GM23338 (cell line): ENCODE results near the gene ZNF512. TPM values are rescaled to one million over a fixed set of nuclear protein-coding genes. Genes with fewer than 3 reads are reported as not detected.

Experiments used
- ATAC-seq: fragments of 200-7000 bp; cut with Tn5 transposase; 3 replicates; pipeline ENCODE4 v1.9.1; 2020
- DNase-seq: peaks from one replicate; pipeline ENCODE4 v3.0.0-alpha.2; 2015; ENCODE audit warnings: low spot score
- H2AFZ ChIP-seq: fragments of 200-600 bp; sonication (generic); 2 replicates; pipeline ENCODE4 v1.8.0; 2016; ENCODE audit warnings: antibody characterized with exemption, mild to moderate bottlenecking, moderate library complexity
- H3F3A ChIP-seq: fragments of 200-600 bp; sonication (generic); replicated peaks from 2 replicates; pipeline ENCODE4 v1.8.0; 2017; ENCODE audit warnings: antibody characterized with exemption, mixed run types, low read depth
- H3K27ac ChIP-seq: fragments of 200-600 bp; sonication (generic); 2 replicates; pipeline ENCODE4 v1.6.1; 2016; ENCODE audit warnings: low read depth
- H3K27me3 ChIP-seq: fragments of 200-600 bp; sonication (generic); 2 replicates; pipeline ENCODE4 v1.8.0; 2016; ENCODE audit warnings: mild to moderate bottlenecking, mixed run types, moderate library complexity; ENCODE audit not compliant: insufficient read depth
- H3K36me3 ChIP-seq: fragments of 200-600 bp; sonication (generic); 2 replicates; pipeline ENCODE4 v1.8.0; 2016; ENCODE audit warnings: mild to moderate bottlenecking; ENCODE audit not compliant: insufficient read depth
- H3K4me1 ChIP-seq: fragments of 200-600 bp; sonication (generic); 2 replicates; pipeline ENCODE4 v1.8.0; 2016; ENCODE audit warnings: mild to moderate bottlenecking, moderate library complexity; ENCODE audit not compliant: insufficient read depth
- H3K4me2 ChIP-seq: fragments of 200-600 bp; sonication (generic); 2 replicates; pipeline ENCODE4 v1.7.1; 2017; ENCODE audit warnings: mixed run types
- H3K4me3 ChIP-seq: fragments of 200-600 bp; sonication (generic); 2 replicates; pipeline ENCODE4 v1.6.1; 2016; ENCODE audit warnings: mixed run types
- H3K79me2 ChIP-seq: fragments of 200-600 bp; sonication (generic); replicated peaks from 2 replicates; pipeline ENCODE4 v1.8.0; 2017; ENCODE audit warnings: mild to moderate bottlenecking; ENCODE audit not compliant: insufficient read depth
- H3K9me2 ChIP-seq: fragments of 200-600 bp; sonication (generic); 2 replicates; pipeline ENCODE4 v1.8.0; 2017; ENCODE audit not compliant: insufficient read depth
- H4K20me1 ChIP-seq: fragments of 200-600 bp; sonication (generic); replicated peaks from 2 replicates; pipeline ENCODE4 v1.8.0; 2017; ENCODE audit warnings: mild to moderate bottlenecking; ENCODE audit not compliant: insufficient read depth
- H3K27ac Mint-ChIP-seq: 2 replicates; pipeline ENCODE4 v1.8.0; 2020; ENCODE audit warnings: inconsistent platforms, mild to moderate bottlenecking, moderate library complexity, mixed read lengths
- H3K27me3 Mint-ChIP-seq: 3 replicates; pipeline ENCODE4 v1.8.0; 2022; ENCODE audit warnings: low read depth, mild to moderate bottlenecking, moderate library complexity, mixed read lengths, inconsistent platforms; ENCODE audit not compliant: insufficient read depth, poor library complexity
- H3K36me3 Mint-ChIP-seq: 3 replicates; pipeline ENCODE4 v1.8.0; 2021; ENCODE audit warnings: low read depth, mild to moderate bottlenecking, inconsistent platforms, moderate library complexity, mixed read lengths
- H3K4me1 Mint-ChIP-seq: 3 replicates; pipeline ENCODE4 v1.8.0; 2020; ENCODE audit warnings: mild to moderate bottlenecking, inconsistent platforms, mixed read lengths
- H3K4me3 Mint-ChIP-seq: 3 replicates; pipeline ENCODE4 v1.8.0; 2021; ENCODE audit warnings: moderate library complexity, mild to moderate bottlenecking, inconsistent platforms, mixed read lengths
- H3K9me3 Mint-ChIP-seq: 3 replicates; pipeline ENCODE4 v1.8.0; 2020; ENCODE audit warnings: moderate library complexity, mild to moderate bottlenecking, inconsistent platforms, mixed read lengths
- CREB1 ChIP-seq: fragments of 250-450 bp; sonication (Bioruptor Pico); IDR thresholded peaks from 2 replicates; pipeline ENCODE4 v1.5.0; 2020; ENCODE audit warnings: low read depth, mild to moderate bottlenecking, moderate library complexity
- EZH2 ChIP-seq: fragments of 200-600 bp; sonication (generic); IDR thresholded peaks from one replicate; pipeline ENCODE4 v1.8.0; 2017; ENCODE audit warnings: antibody characterized with exemption, mild to moderate bottlenecking, low read depth; ENCODE audit not compliant: unreplicated experiment
- EZH2phosphoT487 ChIP-seq: fragments of 200-600 bp; sonication (generic); IDR thresholded peaks from one replicate; pipeline ENCODE4 v1.8.1; 2018; ENCODE audit warnings: antibody characterized with exemption; ENCODE audit not compliant: unreplicated experiment
- JUNB ChIP-seq: IDR thresholded peaks from one replicate; pipeline ENCODE4 v1.6.1; 2016; ENCODE audit warnings: antibody characterized with exemption; ENCODE audit not compliant: unreplicated experiment
- NANOG ChIP-seq: IDR thresholded peaks from 2 replicates; pipeline ENCODE4 v1.6.1; 2016; ENCODE audit warnings: antibody characterized with exemption, borderline replicate concordance
- POLR2AphosphoS5 ChIP-seq: IDR thresholded peaks from 2 replicates; pipeline ENCODE4 v1.6.1; 2016; ENCODE audit warnings: antibody characterized with exemption, low read depth
- STAT1 ChIP-seq: IDR thresholded peaks from one replicate; pipeline ENCODE4 v1.6.1; 2016; ENCODE audit warnings: antibody characterized with exemption; ENCODE audit not compliant: unreplicated experiment
- ZNF114 ChIP-seq: fragments of 250-450 bp; sonication (Bioruptor Pico); IDR thresholded peaks from 2 replicates; pipeline ENCODE4 v1.5.0; 2020; ENCODE audit warnings: mild to moderate bottlenecking, moderate library complexity
- ZNF331 ChIP-seq: fragments of 250-450 bp; sonication (Bioruptor Pico); IDR thresholded peaks from 2 replicates; pipeline ENCODE4 v1.5.0; 2020; ENCODE audit warnings: low read depth, mild to moderate bottlenecking, moderate library complexity
- polyA plus RNA-seq: library from polyadenylated mRNA; unstranded; fragments of >200 nt; fragmentation: Nextera tagmentation; extraction: Ambion mirVana; gene quantifications from 2 replicates; pipeline ENCODE4 v1.2.1, GENCODE V29; 2016
- total RNA-seq: library from RNA; depleted of rRNA; stranded (reverse); fragments of >200 nt; shearing (Covaris generic); gene quantifications from 2 replicates; pipeline ENCODE4 v1.2.3, GENCODE V29; 2014
- TF ChIP-seq, protein P1 (sequence below): fragments of 250-450 bp; sonication (Bioruptor Pico); IDR thresholded peaks from 2 replicates; pipeline ENCODE4 v1.5.0; 2020; ENCODE audit warnings: mild to moderate bottlenecking, moderate library complexity
- TF ChIP-seq, protein P2 (sequence below): IDR thresholded peaks from one replicate; pipeline ENCODE4 v1.6.1; 2018; ENCODE audit warnings: antibody characterized with exemption; ENCODE audit not compliant: unreplicated experiment
- TF ChIP-seq, protein P3 (sequence below): IDR thresholded peaks from 2 replicates; pipeline ENCODE4 v1.6.1; 2016; ENCODE audit warnings: antibody characterized with exemption
- TF ChIP-seq, protein P4 (sequence below), 2 experiments: fragments of 200-600 bp in 1 of 2; sonication (generic) in 1 of 2; conservative IDR thresholded peaks; 2 replicates each; pipeline versions ENCODE4 v1.5.1 to v1.6.1; 2016 to 2017; ENCODE audit warnings: antibody characterized with exemption in 2 of 2, low read depth in 2 of 2, mild to moderate bottlenecking in 2 of 2, moderate library complexity in 1 of 2

Gene ZNF512
- total and polyA plus RNA-seq, 2 experiments from 2014 or later = 26.0 to 38.4 TPM

DNA sequence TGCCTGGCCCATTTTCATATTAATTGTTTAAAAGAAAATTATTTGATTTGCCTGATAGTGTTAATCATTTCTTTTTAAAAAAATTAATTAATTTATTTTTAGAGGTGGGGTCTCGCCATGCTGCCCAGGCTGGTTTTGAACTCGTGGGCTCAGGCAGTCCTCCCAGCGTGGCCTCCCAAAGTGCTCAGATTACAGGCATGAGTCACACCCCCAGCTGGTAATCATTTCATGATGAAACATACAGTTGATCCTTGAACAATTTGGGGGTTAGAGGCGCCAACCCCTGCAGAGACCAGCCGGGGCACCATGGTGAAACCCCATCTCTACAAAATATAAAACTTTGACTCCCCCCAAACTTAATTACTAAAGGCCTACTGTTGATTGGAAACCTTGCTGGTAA, 53.9 kb downstream of the ZNF512 start (continued):
- TF ChIP-seq POLR2AphosphoS5 = no peak
- no peak for TF ChIP-seq ZNF114 (CRISPR knock-in tag)

DNA sequence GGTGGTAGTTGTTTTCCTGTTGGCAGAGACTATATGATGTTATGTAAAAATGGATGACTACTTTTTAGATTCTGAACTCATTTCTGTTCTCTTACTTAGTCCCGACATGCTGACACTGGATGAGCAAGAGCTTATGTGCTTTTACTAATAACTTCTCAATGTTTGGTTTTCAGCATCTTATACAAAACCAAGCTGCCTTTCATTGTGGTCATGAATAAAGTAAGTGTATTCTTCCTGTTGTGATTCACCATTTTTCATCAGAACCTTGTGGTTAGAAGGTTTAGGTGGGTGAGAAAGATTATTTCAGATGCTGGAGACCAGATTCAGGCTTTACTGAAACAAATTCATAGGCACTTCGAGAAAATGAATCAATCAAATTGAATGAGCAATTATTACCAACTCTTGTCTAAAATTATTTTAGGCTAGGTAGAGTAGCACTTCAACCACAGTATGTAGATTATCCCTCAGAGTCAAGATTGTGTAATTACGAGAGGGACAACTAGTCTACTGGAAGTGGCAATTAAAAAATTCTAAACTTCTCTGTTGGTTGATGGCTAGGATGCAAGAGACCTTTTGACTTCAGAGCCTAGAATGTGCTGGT, 55.3 kb downstream of the ZNF512 start:
- DNase-seq = no peak
- Mint-ChIP-seq H3K36me3 (peaks cover 50% of the 10 kb centered on the region), H3K27ac (no peak overlapping the region), H3K4me3 (no peak overlapping the region), H3K27me3 (no peaks in the 10 kb centered on the region), H3K4me1 (no peaks in the 10 kb centered on the region), H3K9me3 (no peaks in the 10 kb centered on the region)
- no peaks in the 10 kb centered on the region for H3K27me3 ChIP-seq
- TF ChIP-seq EZH2phosphoT487 (no peak), NANOG (no peak), CREB1 (CRISPR knock-in tag) (no peak), JUNB (no peak), POLR2AphosphoS5 (no peak), EZH2 (no peak), ZNF114 (CRISPR knock-in tag) (no peak), ZNF331 (CRISPR knock-in tag) (no peak), STAT1 (no peak)
- TF ChIP-seq, protein P1, sequence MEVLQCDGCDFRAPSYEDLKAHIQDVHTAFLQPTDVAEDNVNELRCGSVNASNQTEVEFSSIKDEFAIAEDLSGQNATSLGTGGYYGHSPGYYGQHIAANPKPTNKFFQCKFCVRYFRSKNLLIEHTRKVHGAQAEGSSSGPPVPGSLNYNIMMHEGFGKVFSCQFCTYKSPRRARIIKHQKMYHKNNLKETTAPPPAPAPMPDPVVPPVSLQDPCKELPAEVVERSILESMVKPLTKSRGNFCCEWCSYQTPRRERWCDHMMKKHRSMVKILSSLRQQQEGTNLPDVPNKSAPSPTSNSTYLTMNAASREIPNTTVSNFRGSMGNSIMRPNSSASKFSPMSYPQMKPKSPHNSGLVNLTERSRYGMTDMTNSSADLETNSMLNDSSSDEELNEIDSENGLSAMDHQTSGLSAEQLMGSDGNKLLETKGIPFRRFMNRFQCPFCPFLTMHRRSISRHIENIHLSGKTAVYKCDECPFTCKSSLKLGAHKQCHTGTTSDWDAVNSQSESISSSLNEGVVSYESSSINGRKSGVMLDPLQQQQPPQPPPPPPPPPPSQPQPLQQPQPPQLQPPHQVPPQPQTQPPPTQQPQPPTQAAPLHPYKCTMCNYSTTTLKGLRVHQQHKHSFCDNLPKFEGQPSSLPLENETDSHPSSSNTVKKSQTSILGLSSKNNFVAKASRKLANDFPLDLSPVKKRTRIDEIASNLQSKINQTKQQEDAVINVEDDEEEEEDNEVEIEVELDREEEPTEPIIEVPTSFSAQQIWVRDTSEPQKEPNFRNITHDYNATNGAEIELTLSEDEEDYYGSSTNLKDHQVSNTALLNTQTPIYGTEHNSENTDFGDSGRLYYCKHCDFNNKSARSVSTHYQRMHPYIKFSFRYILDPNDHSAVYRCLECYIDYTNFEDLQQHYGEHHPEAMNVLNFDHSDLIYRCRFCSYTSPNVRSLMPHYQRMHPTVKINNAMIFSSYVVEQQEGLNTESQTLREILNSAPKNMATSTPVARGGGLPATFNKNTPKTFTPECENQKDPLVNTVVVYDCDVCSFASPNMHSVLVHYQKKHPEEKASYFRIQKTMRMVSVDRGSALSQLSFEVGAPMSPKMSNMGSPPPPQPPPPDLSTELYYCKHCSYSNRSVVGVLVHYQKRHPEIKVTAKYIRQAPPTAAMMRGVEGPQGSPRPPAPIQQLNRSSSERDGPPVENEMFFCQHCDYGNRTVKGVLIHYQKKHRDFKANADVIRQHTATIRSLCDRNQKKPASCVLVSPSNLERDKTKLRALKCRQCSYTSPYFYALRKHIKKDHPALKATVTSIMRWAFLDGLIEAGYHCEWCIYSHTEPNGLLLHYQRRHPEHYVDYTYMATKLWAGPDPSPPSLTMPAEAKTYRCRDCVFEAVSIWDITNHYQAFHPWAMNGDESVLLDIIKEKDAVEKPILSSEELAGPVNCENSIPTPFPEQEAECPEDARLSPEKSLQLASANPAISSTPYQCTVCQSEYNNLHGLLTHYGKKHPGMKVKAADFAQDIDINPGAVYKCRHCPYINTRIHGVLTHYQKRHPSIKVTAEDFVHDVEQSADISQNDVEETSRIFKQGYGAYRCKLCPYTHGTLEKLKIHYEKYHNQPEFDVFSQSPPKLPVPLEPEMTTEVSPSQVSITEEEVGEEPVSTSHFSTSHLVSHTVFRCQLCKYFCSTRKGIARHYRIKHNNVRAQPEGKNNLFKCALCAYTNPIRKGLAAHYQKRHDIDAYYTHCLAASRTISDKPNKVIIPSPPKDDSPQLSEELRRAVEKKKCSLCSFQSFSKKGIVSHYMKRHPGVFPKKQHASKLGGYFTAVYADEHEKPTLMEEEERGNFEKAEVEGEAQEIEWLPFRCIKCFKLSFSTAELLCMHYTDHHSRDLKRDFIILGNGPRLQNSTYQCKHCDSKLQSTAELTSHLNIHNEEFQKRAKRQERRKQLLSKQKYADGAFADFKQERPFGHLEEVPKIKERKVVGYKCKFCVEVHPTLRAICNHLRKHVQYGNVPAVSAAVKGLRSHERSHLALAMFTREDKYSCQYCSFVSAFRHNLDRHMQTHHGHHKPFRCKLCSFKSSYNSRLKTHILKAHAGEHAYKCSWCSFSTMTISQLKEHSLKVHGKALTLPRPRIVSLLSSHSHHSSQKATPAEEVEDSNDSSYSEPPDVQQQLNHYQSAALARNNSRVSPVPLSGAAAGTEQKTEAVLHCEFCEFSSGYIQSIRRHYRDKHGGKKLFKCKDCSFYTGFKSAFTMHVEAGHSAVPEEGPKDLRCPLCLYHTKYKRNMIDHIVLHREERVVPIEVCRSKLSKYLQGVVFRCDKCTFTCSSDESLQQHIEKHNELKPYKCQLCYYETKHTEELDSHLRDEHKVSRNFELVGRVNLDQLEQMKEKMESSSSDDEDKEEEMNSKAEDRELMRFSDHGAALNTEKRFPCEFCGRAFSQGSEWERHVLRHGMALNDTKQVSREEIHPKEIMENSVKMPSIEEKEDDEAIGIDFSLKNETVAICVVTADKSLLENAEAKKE (CRISPR knock-in tag) = no peak
- TF ChIP-seq, protein P2, sequence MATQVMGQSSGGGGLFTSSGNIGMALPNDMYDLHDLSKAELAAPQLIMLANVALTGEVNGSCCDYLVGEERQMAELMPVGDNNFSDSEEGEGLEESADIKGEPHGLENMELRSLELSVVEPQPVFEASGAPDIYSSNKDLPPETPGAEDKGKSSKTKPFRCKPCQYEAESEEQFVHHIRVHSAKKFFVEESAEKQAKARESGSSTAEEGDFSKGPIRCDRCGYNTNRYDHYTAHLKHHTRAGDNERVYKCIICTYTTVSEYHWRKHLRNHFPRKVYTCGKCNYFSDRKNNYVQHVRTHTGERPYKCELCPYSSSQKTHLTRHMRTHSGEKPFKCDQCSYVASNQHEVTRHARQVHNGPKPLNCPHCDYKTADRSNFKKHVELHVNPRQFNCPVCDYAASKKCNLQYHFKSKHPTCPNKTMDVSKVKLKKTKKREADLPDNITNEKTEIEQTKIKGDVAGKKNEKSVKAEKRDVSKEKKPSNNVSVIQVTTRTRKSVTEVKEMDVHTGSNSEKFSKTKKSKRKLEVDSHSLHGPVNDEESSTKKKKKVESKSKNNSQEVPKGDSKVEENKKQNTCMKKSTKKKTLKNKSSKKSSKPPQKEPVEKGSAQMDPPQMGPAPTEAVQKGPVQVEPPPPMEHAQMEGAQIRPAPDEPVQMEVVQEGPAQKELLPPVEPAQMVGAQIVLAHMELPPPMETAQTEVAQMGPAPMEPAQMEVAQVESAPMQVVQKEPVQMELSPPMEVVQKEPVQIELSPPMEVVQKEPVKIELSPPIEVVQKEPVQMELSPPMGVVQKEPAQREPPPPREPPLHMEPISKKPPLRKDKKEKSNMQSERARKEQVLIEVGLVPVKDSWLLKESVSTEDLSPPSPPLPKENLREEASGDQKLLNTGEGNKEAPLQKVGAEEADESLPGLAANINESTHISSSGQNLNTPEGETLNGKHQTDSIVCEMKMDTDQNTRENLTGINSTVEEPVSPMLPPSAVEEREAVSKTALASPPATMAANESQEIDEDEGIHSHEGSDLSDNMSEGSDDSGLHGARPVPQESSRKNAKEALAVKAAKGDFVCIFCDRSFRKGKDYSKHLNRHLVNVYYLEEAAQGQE = no peak
- TF ChIP-seq, protein P3, sequence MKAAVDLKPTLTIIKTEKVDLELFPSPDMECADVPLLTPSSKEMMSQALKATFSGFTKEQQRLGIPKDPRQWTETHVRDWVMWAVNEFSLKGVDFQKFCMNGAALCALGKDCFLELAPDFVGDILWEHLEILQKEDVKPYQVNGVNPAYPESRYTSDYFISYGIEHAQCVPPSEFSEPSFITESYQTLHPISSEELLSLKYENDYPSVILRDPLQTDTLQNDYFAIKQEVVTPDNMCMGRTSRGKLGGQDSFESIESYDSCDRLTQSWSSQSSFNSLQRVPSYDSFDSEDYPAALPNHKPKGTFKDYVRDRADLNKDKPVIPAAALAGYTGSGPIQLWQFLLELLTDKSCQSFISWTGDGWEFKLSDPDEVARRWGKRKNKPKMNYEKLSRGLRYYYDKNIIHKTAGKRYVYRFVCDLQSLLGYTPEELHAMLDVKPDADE = no peak
- TF ChIP-seq, protein P4, sequence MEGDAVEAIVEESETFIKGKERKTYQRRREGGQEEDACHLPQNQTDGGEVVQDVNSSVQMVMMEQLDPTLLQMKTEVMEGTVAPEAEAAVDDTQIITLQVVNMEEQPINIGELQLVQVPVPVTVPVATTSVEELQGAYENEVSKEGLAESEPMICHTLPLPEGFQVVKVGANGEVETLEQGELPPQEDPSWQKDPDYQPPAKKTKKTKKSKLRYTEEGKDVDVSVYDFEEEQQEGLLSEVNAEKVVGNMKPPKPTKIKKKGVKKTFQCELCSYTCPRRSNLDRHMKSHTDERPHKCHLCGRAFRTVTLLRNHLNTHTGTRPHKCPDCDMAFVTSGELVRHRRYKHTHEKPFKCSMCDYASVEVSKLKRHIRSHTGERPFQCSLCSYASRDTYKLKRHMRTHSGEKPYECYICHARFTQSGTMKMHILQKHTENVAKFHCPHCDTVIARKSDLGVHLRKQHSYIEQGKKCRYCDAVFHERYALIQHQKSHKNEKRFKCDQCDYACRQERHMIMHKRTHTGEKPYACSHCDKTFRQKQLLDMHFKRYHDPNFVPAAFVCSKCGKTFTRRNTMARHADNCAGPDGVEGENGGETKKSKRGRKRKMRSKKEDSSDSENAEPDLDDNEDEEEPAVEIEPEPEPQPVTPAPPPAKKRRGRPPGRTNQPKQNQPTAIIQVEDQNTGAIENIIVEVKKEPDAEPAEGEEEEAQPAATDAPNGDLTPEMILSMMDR (conservative IDR thresholded peaks at IDR 0.05; ENCODE audit: low read depth in 2 of 2) = no peak
- H3K36me3 ChIP-seq = peaks cover 26% of the 10 kb centered on the region
- no peaks in the 10 kb centered on the region for H3K79me2 ChIP-seq
- H3K4me3 ChIP-seq = no peak overlapping the region
- no peak overlapping the region for H3K27ac ChIP-seq
- no peak overlapping the region for H3K4me2 ChIP-seq
- H4K20me1 ChIP-seq = peaks cover 4% of the 10 kb centered on the region; the same call in 1 of the 2 replicates
- no peaks in the 10 kb centered on the region for H3F3A ChIP-seq
- H2AFZ ChIP-seq = no peak overlapping the region
- no peak for ATAC-seq
- no peaks in the 10 kb centered on the region for H3K4me1 ChIP-seq
- H3K9me2 ChIP-seq = no peaks in the 10 kb centered on the region
